ENCODE measurements around the gene PABPN1L.

Gene PABPN1L

GRCh38 chr16:88883117-88883895, 16.8 kb upstream of the PABPN1L start:
- DNase-seq = no peak

- DNase-seq = no peak
These were observed 16.0 kb upstream of the PABPN1L start for GRCh38 chr16:88882358-88883030.

DNA sequence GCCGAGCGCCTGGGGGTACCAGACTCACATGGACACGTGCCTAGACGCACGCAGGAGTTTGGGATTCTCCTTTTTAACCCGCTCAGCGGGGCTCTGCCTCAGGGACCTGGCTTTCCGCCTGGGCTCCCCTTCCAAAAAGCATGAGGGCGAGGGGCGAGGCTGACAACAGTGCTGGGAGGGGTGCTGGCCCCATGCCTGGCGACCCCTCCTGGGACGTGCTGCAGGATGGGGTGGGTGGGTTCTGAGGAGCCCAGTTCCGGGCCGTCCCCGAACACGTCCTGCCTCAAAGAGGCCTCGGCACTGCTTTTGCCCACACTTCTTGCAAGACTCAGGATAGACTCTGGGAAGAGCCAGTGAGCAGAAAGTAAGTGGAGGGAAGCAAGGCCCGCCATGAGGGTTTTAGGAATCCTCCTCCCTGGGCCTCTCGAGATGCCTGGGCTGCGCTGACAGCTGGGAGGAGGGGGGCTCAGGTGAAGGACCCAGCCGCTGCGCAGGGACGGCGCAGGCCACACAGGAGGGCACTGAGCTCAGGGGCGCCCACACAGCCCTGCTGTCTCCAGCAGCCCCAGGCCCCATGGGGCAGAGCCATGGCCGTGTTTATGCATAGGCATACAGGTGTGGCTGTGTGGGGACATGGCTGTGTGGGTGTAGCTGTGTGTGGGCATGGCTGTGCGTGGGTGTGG, 15.4 kb upstream of the PABPN1L start:
- no peak for DNase-seq

DNA sequence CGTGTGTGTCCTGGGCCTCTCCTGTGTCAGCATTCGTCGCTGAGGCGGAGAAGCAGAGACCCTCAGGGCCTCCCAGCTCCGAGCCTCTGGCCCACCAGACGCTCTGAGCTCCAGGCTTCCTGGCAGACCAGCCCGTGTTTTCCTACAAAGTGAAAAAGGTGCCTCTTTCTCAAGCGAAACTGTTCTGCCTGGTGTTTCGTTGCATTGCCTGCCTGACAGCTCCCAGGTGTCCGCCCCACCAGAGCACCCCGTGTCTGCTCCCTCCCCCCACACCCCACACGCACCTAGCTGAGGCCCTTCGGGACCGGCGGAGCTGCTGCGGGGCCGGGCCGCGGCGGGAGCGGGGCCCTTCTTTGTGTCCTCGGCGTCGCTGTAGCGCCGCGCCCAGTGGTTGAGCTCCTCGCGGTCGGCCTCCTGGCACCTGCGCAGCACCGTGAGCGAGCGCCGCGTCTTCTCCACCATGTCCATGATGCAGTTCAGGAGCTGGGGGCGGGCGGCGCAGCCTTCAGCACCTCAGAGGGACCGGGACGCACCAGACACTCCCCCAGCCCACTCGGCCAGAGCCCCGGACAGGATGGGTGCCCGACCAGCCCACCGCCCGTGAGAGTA, 14.7 kb upstream of the PABPN1L start:
- no peak for DNase-seq

DNA sequence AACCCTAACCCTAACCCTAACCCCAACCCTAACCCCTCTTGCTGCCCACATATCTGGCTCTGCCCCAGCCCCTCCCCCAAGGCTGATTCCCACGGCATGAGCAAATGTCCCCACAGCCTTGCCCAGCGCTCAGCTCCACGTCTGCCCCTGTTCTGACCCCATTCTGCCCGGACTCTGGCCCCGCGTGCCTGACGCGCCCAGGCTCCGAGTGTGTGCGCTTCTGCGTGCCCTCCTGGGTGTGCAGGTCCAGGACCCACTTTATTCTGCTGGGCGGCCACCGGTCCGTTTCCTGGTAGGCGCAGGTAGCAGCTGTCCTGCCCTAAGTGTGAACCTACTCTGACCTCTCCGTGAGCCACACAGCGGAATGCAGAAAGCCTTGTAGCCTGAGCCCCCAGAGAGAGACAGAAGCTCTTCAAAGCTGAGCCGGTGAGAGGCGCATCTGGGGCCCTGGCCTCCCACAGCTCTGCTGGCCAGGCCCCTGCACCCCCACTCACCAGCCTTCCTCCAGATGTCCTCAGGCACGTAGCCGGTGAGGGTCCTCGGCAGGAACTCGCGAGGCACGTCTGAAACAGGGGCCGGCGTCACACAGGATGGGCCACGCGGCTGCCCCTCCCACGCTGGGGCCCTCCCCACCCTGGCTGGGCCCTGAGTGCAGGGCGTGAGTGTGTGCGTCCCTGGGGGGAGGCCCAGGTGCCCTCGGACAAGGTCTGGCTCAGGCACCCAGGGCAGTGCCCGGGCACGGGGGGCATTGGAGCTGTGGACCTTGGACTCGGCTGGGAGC, 14.0 kb upstream of the PABPN1L start:
- no peak for DNase-seq

- DNase-seq = no peak
These were observed 13.3 kb upstream of the PABPN1L start for GRCh38 chr16:88879788-88880055.

DNA sequence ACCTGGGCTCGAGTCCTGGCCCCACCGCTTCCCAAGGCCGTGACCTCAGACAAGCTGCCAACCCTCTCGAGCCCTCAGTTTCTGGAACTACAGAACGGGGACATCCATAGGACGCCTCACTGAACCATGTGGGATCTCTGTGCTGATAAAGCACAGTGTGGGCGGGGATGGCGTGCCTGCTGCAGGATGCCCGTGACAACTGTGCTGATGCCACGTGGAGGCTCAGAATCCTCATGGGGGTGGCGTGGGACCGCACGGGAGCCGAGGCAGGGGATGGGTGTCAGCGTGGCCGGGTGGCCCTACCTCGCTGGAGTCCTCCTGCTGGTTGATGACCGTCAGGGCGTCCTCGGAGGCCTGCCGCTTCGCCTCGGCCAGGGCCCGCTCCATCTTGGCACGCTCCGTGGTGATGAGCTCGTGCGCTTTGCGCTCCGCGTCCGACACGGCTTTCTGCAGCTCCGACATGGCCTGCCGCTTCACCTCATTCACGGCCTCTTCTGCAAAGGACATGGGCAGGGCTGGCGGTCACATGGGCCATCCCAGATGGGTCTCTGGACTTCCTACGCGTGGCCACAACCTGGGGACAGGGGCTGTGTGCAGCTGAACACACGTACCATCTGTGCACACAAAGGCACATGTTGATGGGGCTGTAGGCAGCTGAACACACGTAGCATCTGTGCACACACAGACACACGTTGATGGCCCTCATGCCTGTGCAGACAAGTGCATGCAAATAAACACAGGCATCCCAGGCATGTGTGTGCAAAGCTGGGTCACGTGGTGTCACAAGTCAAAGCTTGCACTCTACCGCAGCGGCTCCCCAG, 12.7 kb upstream of the PABPN1L start:
- DNase-seq = no peak

DNA sequence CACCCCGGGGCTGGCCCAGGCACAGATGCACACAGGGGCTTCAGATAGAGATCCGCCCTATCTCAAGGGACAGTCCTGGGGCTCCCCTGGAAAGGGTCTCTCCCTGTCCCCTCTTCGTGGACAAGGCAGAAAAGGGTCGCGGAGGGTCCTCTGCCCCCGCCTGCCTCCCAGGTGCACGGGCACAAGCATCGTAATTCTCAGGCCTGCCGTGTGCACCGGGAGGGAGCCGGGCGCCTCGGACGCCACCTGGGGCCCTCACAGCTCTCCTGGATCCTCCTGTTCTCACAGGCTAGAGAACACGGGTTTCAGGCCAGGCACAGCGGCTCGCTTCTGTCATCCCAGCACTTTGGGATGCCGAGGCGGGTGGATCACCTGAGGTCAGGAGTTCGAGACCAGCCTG, 11.9 kb upstream of the PABPN1L start:
- DNase-seq = no peak

GRCh38 chr16:88877564-88878289, 11.3 kb upstream of the PABPN1L start:
- DNase-seq = no peak

DNA sequence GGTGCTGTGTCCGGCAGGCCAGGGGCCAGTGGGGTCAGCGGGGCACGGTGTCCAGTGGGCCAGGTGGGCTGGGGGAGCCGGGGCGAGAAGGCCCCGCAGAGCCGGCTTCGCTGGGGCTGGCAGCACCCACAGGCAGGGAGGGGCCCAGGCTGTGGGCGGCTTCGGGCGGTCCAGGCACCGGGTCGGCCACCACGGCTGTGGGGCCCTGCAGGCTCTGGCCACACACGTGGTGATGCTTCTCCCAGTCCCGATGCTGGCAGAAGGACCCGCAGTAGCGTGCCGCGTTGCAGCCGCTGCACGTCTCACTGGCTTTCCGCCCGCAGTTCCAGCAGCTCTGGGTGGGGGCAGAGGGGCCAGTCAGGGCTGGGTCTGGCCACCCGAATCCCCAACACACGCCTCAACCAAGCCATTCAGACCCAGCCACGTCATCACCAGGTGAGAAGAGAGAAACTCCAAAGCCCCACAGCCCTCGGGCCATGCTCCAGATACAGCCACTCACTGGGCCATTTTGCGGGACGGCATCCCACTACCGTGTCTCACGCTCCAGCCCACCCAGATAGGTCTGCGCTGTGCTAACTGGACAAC, 10.6 kb upstream of the PABPN1L start:
- DNase-seq = no peak

GRCh38 chr16:88875703-88876234, 9.3 kb upstream of the PABPN1L start:
- DNase-seq = no peak

GRCh38 chr16:88874938-88875599, 8.6 kb upstream of the PABPN1L start:
- DNase-seq = no peak

GRCh38 chr16:88872650-88873331, 6.3 kb upstream of the PABPN1L start:
- DNase-seq = no peak

- DNase-seq = no peak
These were observed 5.4 kb upstream of the PABPN1L start for GRCh38 chr16:88871730-88872416.

- no peak for DNase-seq
These were observed 4.9 kb upstream of the PABPN1L start for GRCh38 chr16:88871349-88871702.

- DNase-seq = no peak
These were observed 4.3 kb upstream of the PABPN1L start for GRCh38 chr16:88870608-88871348.

- no peak for DNase-seq
These were observed 3.2 kb upstream of the PABPN1L start for GRCh38 chr16:88869673-88869980.

DNA sequence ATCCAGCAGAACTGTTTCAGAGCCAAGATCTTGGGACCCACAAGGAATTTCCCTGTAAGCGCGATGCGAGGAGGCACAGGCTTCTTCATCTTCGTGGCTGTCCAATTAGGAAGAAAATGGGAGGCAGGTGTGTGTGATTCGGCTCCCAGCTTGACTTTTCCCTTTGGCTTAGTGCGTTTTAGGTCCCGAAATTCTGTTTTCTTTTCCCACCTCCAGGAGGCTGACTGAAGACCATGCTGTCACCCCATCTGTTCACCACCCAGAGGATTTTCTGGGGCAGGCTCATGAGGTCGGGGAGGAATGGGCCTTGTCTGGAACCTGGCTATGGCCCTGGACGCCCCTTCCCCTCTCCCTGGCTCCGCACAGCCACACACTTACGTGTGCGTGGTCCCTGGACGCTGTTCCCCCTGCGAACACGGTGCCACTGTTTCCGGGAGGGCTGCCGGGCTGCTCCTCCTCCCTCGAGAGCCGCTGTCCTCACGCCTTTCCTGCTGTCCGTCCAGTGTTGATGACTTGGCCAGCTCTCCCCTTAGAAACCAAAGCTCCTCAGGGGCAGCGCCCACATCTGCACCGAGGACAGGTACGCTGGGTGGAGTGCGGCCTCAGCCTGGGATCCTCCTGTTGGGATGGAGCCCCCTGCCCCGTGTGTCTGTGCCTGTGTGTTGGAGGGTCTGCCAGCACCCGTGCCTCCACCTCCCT, 2.7 kb upstream of the PABPN1L start:
- DNase-seq = no peak
